Loucy (cell line): ENCODE data around the gene NHLRC4.

ENCODE experiments used
- EZH2phosphoT487 ChIP-seq: fragments of 200-600 bp; IDR thresholded peaks from 2 replicates; pipeline ENCODE4 v1.6.1; 2018; ENCODE audit warnings: antibody characterized with exemption, mild to moderate bottlenecking, moderate library complexity, borderline replicate concordance
- TF ChIP-seq, protein P1 (sequence below): fragments of 200-600 bp; sonication (generic); conservative IDR thresholded peaks from 2 replicates; pipeline ENCODE4 v1.5.1; 2014; ENCODE audit warnings: mild to moderate bottlenecking, antibody characterized with exemption, low read length

DNA sequence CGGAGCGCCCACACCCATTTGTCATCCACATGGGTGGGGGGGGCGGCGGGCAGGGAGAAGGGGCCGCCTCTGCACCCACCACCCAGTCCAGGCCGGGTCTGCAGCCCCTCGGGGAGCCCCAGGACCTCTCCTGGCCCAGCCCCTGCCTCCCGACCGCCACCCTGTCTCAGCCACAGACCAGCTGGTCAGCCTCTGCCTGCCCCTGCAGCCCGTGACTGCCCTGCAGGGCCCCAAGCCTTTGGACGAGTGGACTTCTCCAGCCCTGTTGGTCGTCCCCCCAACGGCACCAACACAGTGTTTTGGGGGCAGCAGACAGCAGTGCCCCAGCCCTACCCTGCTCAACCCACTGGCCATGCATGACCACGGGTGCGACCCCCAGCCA, 5.4 kb upstream of the NHLRC4 start:
- TF ChIP-seq, protein P1, sequence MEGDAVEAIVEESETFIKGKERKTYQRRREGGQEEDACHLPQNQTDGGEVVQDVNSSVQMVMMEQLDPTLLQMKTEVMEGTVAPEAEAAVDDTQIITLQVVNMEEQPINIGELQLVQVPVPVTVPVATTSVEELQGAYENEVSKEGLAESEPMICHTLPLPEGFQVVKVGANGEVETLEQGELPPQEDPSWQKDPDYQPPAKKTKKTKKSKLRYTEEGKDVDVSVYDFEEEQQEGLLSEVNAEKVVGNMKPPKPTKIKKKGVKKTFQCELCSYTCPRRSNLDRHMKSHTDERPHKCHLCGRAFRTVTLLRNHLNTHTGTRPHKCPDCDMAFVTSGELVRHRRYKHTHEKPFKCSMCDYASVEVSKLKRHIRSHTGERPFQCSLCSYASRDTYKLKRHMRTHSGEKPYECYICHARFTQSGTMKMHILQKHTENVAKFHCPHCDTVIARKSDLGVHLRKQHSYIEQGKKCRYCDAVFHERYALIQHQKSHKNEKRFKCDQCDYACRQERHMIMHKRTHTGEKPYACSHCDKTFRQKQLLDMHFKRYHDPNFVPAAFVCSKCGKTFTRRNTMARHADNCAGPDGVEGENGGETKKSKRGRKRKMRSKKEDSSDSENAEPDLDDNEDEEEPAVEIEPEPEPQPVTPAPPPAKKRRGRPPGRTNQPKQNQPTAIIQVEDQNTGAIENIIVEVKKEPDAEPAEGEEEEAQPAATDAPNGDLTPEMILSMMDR, result no peak
- TF ChIP-seq EZH2phosphoT487, result no peak
